ENCODE results near the gene KNDC1.
"Not testable (repeated sequence)": the region's sequence is repeated elsewhere in the genome, so short reads cannot be mapped to it uniquely, and the experiment has no call there.

Gene KNDC1

GRCh38 chr10:133131734-133132472 lies 28.1 kb upstream of the KNDC1 start:
- no peak for ATAC-seq
- H3K4me1 Mint-ChIP-seq = no peaks in the 10 kb centered on the region
- H3K27ac Mint-ChIP-seq = no peak overlapping the region
- no peaks in the 10 kb centered on the region for H3K9me3 Mint-ChIP-seq
- H3K4me3 Mint-ChIP-seq = no peak overlapping the region
- DNase-seq (ENCODE audit: low spot score in 2 of 2) = no peak
- no peaks in the 10 kb centered on the region for H3K36me3 Mint-ChIP-seq

GRCh38 chr10:133132473-133133291 lies 27.3 kb upstream of the KNDC1 start:
- no peak overlapping the region for H3K4me3 Mint-ChIP-seq
- H3K4me1 Mint-ChIP-seq = no peaks in the 10 kb centered on the region
- no peaks in the 10 kb centered on the region for H3K36me3 Mint-ChIP-seq
- no peaks in the 10 kb centered on the region for H3K9me3 Mint-ChIP-seq
- no peak overlapping the region for H3K27ac Mint-ChIP-seq
- ATAC-seq (peak; percentile 12), DNase-seq (ENCODE audit: low spot score in 2 of 2) (no peak)

- peak; percentile 9 for ATAC-seq
Measured at GRCh38 chr10:133133471-133134231, 26.4 kb upstream of the KNDC1 start.

GRCh38 chr10:133134411-133135115 lies 25.5 kb upstream of the KNDC1 start:
- no peaks in the 10 kb centered on the region for H3K4me1 Mint-ChIP-seq
- ATAC-seq (peak; percentile 6), DNase-seq (ENCODE audit: low spot score in 2 of 2) (no peak)
- no peak overlapping the region for H3K4me3 Mint-ChIP-seq
- no peaks in the 10 kb centered on the region for H3K36me3 Mint-ChIP-seq
- no peak overlapping the region for H3K27ac Mint-ChIP-seq
- H3K9me3 Mint-ChIP-seq = no peaks in the 10 kb centered on the region

More at GRCh38 chr10:133133471-133134231, 26.4 kb upstream of the KNDC1 start:
- DNase-seq (ENCODE audit: low spot score in 2 of 2) = no peak
- H3K9me3 Mint-ChIP-seq = no peaks in the 10 kb centered on the region
- H3K4me3 Mint-ChIP-seq = no peak overlapping the region
- no peaks in the 10 kb centered on the region for H3K36me3 Mint-ChIP-seq
- no peak overlapping the region for H3K27ac Mint-ChIP-seq
- no peaks in the 10 kb centered on the region for H3K4me1 Mint-ChIP-seq

- no peaks in the 10 kb centered on the region for H3K9me3 Mint-ChIP-seq
- H3K4me3 Mint-ChIP-seq = no peak overlapping the region
- H3K4me1 Mint-ChIP-seq = no peaks in the 10 kb centered on the region
- no peak overlapping the region for H3K27ac Mint-ChIP-seq
- ATAC-seq (no peak), DNase-seq (ENCODE audit: low spot score in 2 of 2) (no peak)
- H3K36me3 Mint-ChIP-seq = no peaks in the 10 kb centered on the region
Measured at GRCh38 chr10:133135116-133135465, 24.9 kb upstream of the KNDC1 start.

GRCh38 chr10:133137486-133138145 lies 22.4 kb upstream of the KNDC1 start:
- H3K36me3 Mint-ChIP-seq; H3K9me3 Mint-ChIP-seq; DNase-seq (ENCODE audit: low spot score in 2 of 2); ATAC-seq; H3K4me3 Mint-ChIP-seq; H3K4me1 Mint-ChIP-seq; H3K27ac Mint-ChIP-seq: not testable (repeated sequence)

GRCh38 chr10:133139551-133140065 lies 20.4 kb upstream of the KNDC1 start:
- Mint-ChIP-seq H3K4me3 (no peak overlapping the region), H3K4me1 (peaks cover 8% of the 10 kb centered on the region), H3K9me3 (no peaks in the 10 kb centered on the region), H3K36me3 (no peaks in the 10 kb centered on the region), H3K27ac (no peak overlapping the region)
- peak in 1 of 2 donors; percentile 45 for DNase-seq (ENCODE audit: low spot score in 2 of 2)
- ATAC-seq = no peak

GRCh38 chr10:133140417-133141143 lies 19.4 kb upstream of the KNDC1 start:
- Mint-ChIP-seq H3K27ac (no peak overlapping the region), H3K9me3 (no peaks in the 10 kb centered on the region), H3K4me3 (no peak overlapping the region), H3K36me3 (no peaks in the 10 kb centered on the region), H3K4me1 (peaks cover 10% of the 10 kb centered on the region)
- ATAC-seq = no peak
- peak in 1 of 2 donors; percentile 42 for DNase-seq (ENCODE audit: low spot score in 2 of 2)

- no peak overlapping the region for H3K4me3 Mint-ChIP-seq
- no peaks in the 10 kb centered on the region for H3K36me3 Mint-ChIP-seq
- no peaks in the 10 kb centered on the region for H3K9me3 Mint-ChIP-seq
- ATAC-seq (no peak), DNase-seq (ENCODE audit: low spot score in 2 of 2) (peak in 1 of 2 donors; percentile 46)
- peaks cover 10% of the 10 kb centered on the region for H3K4me1 Mint-ChIP-seq
- no peak overlapping the region for H3K27ac Mint-ChIP-seq
Measured at GRCh38 chr10:133141144-133141957, 18.7 kb upstream of the KNDC1 start.

GRCh38 chr10:133141958-133142340 lies 18.1 kb upstream of the KNDC1 start:
- Mint-ChIP-seq H3K4me3 (no peak overlapping the region), H3K9me3 (no peaks in the 10 kb centered on the region), H3K4me1 (peaks cover 10% of the 10 kb centered on the region), H3K27ac (no peak overlapping the region), H3K36me3 (no peaks in the 10 kb centered on the region)
- DNase-seq (ENCODE audit: low spot score in 2 of 2) = no peak
- no peak for ATAC-seq

- DNase-seq (ENCODE audit: low spot score in 2 of 2) (no peak), ATAC-seq (no peak)
- Mint-ChIP-seq H3K4me3 (no peak overlapping the region), H3K9me3 (peaks cover 4% of the 10 kb centered on the region), H3K4me1 (peaks cover 10% of the 10 kb centered on the region), H3K36me3 (no peaks in the 10 kb centered on the region), H3K27ac (no peak overlapping the region)
Measured at GRCh38 chr10:133142523-133143199, 17.4 kb upstream of the KNDC1 start.

- Mint-ChIP-seq H3K27ac (no peak overlapping the region), H3K4me3 (no peak overlapping the region), H3K36me3 (no peaks in the 10 kb centered on the region), H3K9me3 (peaks cover 4% of the 10 kb centered on the region), H3K4me1 (peaks cover 10% of the 10 kb centered on the region)
- no peak for ATAC-seq
- no peak for DNase-seq (ENCODE audit: low spot score in 2 of 2)
Measured at GRCh38 chr10:133143200-133143533, 16.9 kb upstream of the KNDC1 start.

- peak overlapping the region; percentile 46 for H3K27ac Mint-ChIP-seq
- ATAC-seq (no peak), DNase-seq (ENCODE audit: low spot score in 2 of 2) (peak in 1 of 2 donors; percentile 38)
- peaks cover 10% of the 10 kb centered on the region for H3K4me1 Mint-ChIP-seq
- peak overlapping the region; percentile 50 for H3K4me3 Mint-ChIP-seq
- H3K9me3 Mint-ChIP-seq = peaks cover 4% of the 10 kb centered on the region
- no peaks in the 10 kb centered on the region for H3K36me3 Mint-ChIP-seq
Measured at GRCh38 chr10:133143546-133143945, 16.5 kb upstream of the KNDC1 start.
